HepG2 (cell line): ENCODE results near the gene CHRNG. TPM values are rescaled to one million over a fixed set of nuclear protein-coding genes. Genes with fewer than 3 reads are reported as not detected.

ENCODE experiments used
- AHR ChIP-seq: IDR thresholded peaks from 2 replicates; pipeline ENCODE4 v1.6.1; 2018; ENCODE audit warnings: missing genetic modification reagents, missing compliant biosample characterization
- HMG20A ChIP-seq: IDR thresholded peaks from 2 replicates; pipeline ENCODE4 v1.6.1; 2016; ENCODE audit warnings: borderline replicate concordance
- HNF4G ChIP-seq, 2 experiments: sonication (generic) in 1 of 2; formaldehyde crosslinking in 1 of 2; IDR thresholded peaks; 2 replicates each; pipeline versions ENCODE4 v1.4.0 to v1.6.1; 2011 to 2020; ENCODE audit warnings: borderline replicate concordance in 2 of 2, low read depth in 2 of 2, mild to moderate bottlenecking in 2 of 2, low read length in 1 of 2, missing genetic modification reagents in 1 of 2, moderate library complexity in 1 of 2
- IRF1 ChIP-seq: sonication (generic); formaldehyde crosslinking; IDR thresholded peaks from 2 replicates; pipeline ENCODE4 v1.4.0; 2020; ENCODE audit warnings: low read depth, mild to moderate bottlenecking, missing genetic modification reagents
- NCOA2 ChIP-seq: sonication (generic); formaldehyde crosslinking; IDR thresholded peaks from 2 replicates; pipeline ENCODE4 v1.8.0; 2022; ENCODE audit warnings: inconsistent platforms
- PAX8 ChIP-seq: sonication (generic); formaldehyde crosslinking; IDR thresholded peaks from 2 replicates; pipeline ENCODE4 v1.8.0; 2022; ENCODE audit warnings: mild to moderate bottlenecking, missing genetic modification reagents, borderline replicate concordance
- PHB2 ChIP-seq: fragments of 450-650 bp; IDR thresholded peaks from 2 replicates; pipeline ENCODE4 v1.6.1; 2018; ENCODE audit not compliant: partially characterized antibody
- PHF8 ChIP-seq: sonication (generic); formaldehyde crosslinking; IDR thresholded peaks from 2 replicates; pipeline ENCODE4 v1.5.0; 2020; ENCODE audit warnings: missing genetic modification reagents
- SAP130 ChIP-seq: IDR thresholded peaks from 2 replicates; pipeline ENCODE4 v1.6.1; 2016; ENCODE audit warnings: low read depth
- SP140L ChIP-seq: sonication (generic); formaldehyde crosslinking; IDR thresholded peaks from 2 replicates; pipeline ENCODE4 v1.4.0; 2020; ENCODE audit warnings: missing genetic modification reagents, borderline replicate concordance
- STAG1 ChIP-seq: sonication (generic); formaldehyde crosslinking; IDR thresholded peaks from 2 replicates; pipeline ENCODE4 v1.4.0; 2020; ENCODE audit warnings: missing genetic modification reagents
- ZBTB21 ChIP-seq: sonication (generic); formaldehyde crosslinking; IDR thresholded peaks from 2 replicates; pipeline ENCODE4 v1.4.0; 2020; ENCODE audit warnings: missing genetic modification reagents
- ZFP91 ChIP-seq: sonication (generic); formaldehyde crosslinking; IDR thresholded peaks from 2 replicates; pipeline ENCODE4 v1.9.0; 2022; ENCODE audit warnings: missing genetic modification reagents, mild to moderate bottlenecking, borderline replicate concordance
- ZKSCAN8 ChIP-seq: IDR thresholded peaks from 2 replicates; pipeline ENCODE4 v1.6.1; 2016; ENCODE audit warnings: borderline replicate concordance, missing genetic modification reagents, missing compliant biosample characterization
- ZNF446 ChIP-seq: sonication (generic); formaldehyde crosslinking; IDR thresholded peaks from 2 replicates; pipeline ENCODE4 v1.5.0; 2020; ENCODE audit warnings: mild to moderate bottlenecking, missing genetic modification reagents
- ZNF549 ChIP-seq: sonication (generic); formaldehyde crosslinking; IDR thresholded peaks from 2 replicates; pipeline ENCODE4 v1.5.0; 2020; ENCODE audit warnings: missing genetic modification reagents
- ZNF552 ChIP-seq: sonication (generic); formaldehyde crosslinking; IDR thresholded peaks from 2 replicates; pipeline ENCODE4 v1.9.0; 2022; ENCODE audit warnings: missing genetic modification reagents, mild to moderate bottlenecking, borderline replicate concordance
- ZNF562 ChIP-seq: sonication (generic); formaldehyde crosslinking; IDR thresholded peaks from 2 replicates; pipeline ENCODE4 v1.8.0; 2022; ENCODE audit warnings: missing genetic modification reagents, borderline replicate concordance
- ZNF850 ChIP-seq: sonication (generic); formaldehyde crosslinking; conservative IDR thresholded peaks from 2 replicates; pipeline ENCODE4 v1.9.0; 2021; ENCODE audit warnings: mild to moderate bottlenecking, missing genetic modification reagents
- polyA plus RNA-seq, 8 experiments: library from polyadenylated mRNA; depleted of rRNA in 3 of 8; stranded (reverse) in 7 of 8; unstranded in 1 of 8; fragments of >200 nt; fragmentation: Illumina TruSeq in 4 of 8; extraction: Trizol in 4 of 8; gene quantifications; 2 replicates each; pipeline versions ENCODE4 v1.2.1 to v1.2.3, GENCODE V29; 2011 to 2016; ENCODE audit warnings: low read depth in 4 of 8, missing spikeins in 1 of 8, mixed read lengths in 1 of 8; ENCODE audit not compliant: insufficient read depth in 1 of 8
- total RNA-seq, 5 experiments: library from RNA; depleted of rRNA; stranded (reverse); fragments of >200 nt; fragmentation: Illumina TruSeq; extraction: Trizol; gene quantifications; 2 replicates each; pipeline ENCODE4 v1.2.3, GENCODE V29; 2016; ENCODE audit warnings: low read depth in 1 of 5
- TF ChIP-seq, protein P1 (sequence below): sonication (generic); formaldehyde crosslinking; conservative IDR thresholded peaks from 2 replicates; pipeline ENCODE4 v1.5.0; 2020; ENCODE audit warnings: missing genetic modification reagents
- TF ChIP-seq, protein P2 (sequence below): IDR thresholded peaks from 2 replicates; pipeline ENCODE4 v1.6.1; 2016; ENCODE audit warnings: control low read depth
- TF ChIP-seq, protein P3 (sequence below): sonication (generic); formaldehyde crosslinking; conservative IDR thresholded peaks from 2 replicates; pipeline ENCODE4 v1.4.0; 2020; ENCODE audit warnings: missing genetic modification reagents
- TF ChIP-seq, protein P4 (sequence below): sonication (generic); formaldehyde crosslinking; IDR thresholded peaks from 2 replicates; pipeline ENCODE4 v1.4.0; 2020; ENCODE audit warnings: mild to moderate bottlenecking, missing genetic modification reagents

The CHRNG gene
- total and polyA plus RNA-seq, 2 of the 13 experiments (the other 11 are each of a cell fraction or from before 2014, with no cell fraction given): not detected

DNA sequence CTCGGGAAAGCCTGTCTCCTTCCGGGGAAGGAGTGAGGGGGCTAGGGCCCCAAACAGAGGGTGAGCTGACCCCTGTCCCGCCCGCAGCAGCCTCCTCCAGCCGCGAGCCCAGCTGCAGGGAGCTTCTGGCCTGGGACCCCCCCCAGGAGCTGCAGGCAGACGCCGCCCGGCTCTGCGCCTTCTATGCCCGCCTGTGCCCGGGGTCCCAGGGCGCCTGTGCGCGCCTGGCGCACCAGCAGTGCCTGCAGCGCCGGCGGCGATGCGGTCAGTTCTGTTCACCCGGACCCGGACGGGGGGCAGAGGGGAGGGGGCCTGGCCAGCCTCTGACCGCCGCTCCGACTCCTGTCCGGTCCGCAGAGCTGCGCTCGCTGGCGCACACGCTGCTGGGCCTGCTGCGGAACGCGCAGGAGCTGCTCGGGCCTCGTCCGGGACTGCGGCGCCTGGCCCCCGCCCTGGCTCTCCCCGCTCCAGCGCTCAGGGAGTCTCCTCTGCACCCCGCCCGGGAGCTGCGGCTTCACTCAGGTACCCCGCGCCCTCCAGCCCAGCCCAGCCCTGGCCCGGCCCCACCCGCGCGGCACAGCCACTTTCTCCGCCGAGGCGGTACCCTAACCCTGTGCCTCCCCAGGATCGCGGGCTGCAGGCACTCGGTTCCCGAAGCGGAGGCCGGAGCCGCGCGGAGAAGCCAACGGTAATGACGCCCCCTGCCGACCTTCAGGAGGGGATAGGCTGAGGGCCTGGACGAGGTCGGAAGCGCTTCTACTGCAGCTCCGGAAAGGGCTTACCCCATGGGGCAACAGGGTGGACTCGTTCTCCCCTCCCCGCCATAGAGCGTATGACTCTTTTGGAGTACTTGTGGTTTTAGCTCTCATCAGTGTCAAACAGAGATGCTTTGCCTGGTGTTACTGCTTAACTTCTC lies 15.6 kb upstream of the CHRNG start (continued):
- no peak for TF ChIP-seq HMG20A (CRISPR knock-in tag)
- TF ChIP-seq HNF4G (IDR thresholded peaks at IDR 0.05; ENCODE audit: borderline replicate concordance, low read depth, low read length): no peak
- TF ChIP-seq HNF4G (CRISPR knock-in tag; IDR thresholded peaks at IDR 0.05; ENCODE audit: borderline replicate concordance, low read depth): no peak
- TF ChIP-seq ZNF446 (CRISPR knock-in tag): no peak
- no peak for TF ChIP-seq ZNF562 (CRISPR knock-in tag)
- peak; percentile 43 for TF ChIP-seq STAG1 (CRISPR knock-in tag)
- no peak for TF ChIP-seq NCOA2 (CRISPR knock-in tag)
- TF ChIP-seq ZFP91 (CRISPR knock-in tag): peak; percentile 81; the same call in 1 of the 2 replicates
- no peak for TF ChIP-seq IRF1 (CRISPR knock-in tag)
- TF ChIP-seq ZNF549 (CRISPR knock-in tag): no peak
- no peak for TF ChIP-seq ZNF850
- TF ChIP-seq, protein P1, sequence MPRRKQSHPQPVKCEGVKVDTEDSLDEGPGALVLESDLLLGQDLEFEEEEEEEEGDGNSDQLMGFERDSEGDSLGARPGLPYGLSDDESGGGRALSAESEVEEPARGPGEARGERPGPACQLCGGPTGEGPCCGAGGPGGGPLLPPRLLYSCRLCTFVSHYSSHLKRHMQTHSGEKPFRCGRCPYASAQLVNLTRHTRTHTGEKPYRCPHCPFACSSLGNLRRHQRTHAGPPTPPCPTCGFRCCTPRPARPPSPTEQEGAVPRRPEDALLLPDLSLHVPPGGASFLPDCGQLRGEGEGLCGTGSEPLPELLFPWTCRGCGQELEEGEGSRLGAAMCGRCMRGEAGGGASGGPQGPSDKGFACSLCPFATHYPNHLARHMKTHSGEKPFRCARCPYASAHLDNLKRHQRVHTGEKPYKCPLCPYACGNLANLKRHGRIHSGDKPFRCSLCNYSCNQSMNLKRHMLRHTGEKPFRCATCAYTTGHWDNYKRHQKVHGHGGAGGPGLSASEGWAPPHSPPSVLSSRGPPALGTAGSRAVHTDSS (CRISPR knock-in tag): no peak
- peak; percentile 58 for TF ChIP-seq PHF8 (CRISPR knock-in tag)
- TF ChIP-seq, protein P2, sequence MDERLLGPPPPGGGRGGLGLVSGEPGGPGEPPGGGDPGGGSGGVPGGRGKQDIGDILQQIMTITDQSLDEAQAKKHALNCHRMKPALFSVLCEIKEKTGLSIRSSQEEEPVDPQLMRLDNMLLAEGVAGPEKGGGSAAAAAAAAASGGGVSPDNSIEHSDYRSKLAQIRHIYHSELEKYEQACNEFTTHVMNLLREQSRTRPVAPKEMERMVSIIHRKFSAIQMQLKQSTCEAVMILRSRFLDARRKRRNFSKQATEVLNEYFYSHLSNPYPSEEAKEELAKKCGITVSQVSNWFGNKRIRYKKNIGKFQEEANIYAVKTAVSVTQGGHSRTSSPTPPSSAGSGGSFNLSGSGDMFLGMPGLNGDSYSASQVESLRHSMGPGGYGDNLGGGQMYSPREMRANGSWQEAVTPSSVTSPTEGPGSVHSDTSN (CRISPR knock-in tag): no peak
- peak; percentile 49 for TF ChIP-seq SAP130 (CRISPR knock-in tag)
- TF ChIP-seq, protein P3, sequence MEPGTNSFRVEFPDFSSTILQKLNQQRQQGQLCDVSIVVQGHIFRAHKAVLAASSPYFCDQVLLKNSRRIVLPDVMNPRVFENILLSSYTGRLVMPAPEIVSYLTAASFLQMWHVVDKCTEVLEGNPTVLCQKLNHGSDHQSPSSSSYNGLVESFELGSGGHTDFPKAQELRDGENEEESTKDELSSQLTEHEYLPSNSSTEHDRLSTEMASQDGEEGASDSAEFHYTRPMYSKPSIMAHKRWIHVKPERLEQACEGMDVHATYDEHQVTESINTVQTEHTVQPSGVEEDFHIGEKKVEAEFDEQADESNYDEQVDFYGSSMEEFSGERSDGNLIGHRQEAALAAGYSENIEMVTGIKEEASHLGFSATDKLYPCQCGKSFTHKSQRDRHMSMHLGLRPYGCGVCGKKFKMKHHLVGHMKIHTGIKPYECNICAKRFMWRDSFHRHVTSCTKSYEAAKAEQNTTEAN (CRISPR knock-in tag): no peak
- no peak for TF ChIP-seq AHR (CRISPR knock-in tag)
- no peak for TF ChIP-seq ZBTB21
- TF ChIP-seq SP140L (CRISPR knock-in tag): no peak
- no peak for TF ChIP-seq PHB2
- no peak for TF ChIP-seq ZKSCAN8 (CRISPR knock-in tag)
- TF ChIP-seq PAX8 (CRISPR knock-in tag): no peak
- TF ChIP-seq, protein P4, sequence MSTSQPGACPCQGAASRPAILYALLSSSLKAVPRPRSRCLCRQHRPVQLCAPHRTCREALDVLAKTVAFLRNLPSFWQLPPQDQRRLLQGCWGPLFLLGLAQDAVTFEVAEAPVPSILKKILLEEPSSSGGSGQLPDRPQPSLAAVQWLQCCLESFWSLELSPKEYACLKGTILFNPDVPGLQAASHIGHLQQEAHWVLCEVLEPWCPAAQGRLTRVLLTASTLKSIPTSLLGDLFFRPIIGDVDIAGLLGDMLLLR (CRISPR knock-in tag): no peak
- TF ChIP-seq ZNF552 (CRISPR knock-in tag): no peak
